NB4 (cell line): ENCODE results near the gene COQ5.

ENCODE experiments used
- MAX ChIP-seq: IDR thresholded peaks from 2 replicates; pipeline ENCODE4 v1.6.1; 2011; ENCODE audit warnings: low read depth, low read length
- MYC ChIP-seq: IDR thresholded peaks from 2 replicates; pipeline ENCODE4 v1.6.1; 2011; ENCODE audit warnings: low read depth, low read length
- POLR2A ChIP-seq: IDR thresholded peaks from 2 replicates; pipeline ENCODE4 v1.6.1; 2011; ENCODE audit warnings: mild to moderate bottlenecking; ENCODE audit not compliant: insufficient read length; ENCODE audit errors: extremely low read depth
- TF ChIP-seq, protein P1 (sequence below): IDR thresholded peaks from one replicate; pipeline ENCODE4 v1.5.1; 2012; ENCODE audit warnings: low read depth, low read length

GRCh38 chr12:120469450-120470149 is 59.4 kb downstream of the COQ5 start, which contains the start of gene SRSF9:
- TF ChIP-seq, protein P1, sequence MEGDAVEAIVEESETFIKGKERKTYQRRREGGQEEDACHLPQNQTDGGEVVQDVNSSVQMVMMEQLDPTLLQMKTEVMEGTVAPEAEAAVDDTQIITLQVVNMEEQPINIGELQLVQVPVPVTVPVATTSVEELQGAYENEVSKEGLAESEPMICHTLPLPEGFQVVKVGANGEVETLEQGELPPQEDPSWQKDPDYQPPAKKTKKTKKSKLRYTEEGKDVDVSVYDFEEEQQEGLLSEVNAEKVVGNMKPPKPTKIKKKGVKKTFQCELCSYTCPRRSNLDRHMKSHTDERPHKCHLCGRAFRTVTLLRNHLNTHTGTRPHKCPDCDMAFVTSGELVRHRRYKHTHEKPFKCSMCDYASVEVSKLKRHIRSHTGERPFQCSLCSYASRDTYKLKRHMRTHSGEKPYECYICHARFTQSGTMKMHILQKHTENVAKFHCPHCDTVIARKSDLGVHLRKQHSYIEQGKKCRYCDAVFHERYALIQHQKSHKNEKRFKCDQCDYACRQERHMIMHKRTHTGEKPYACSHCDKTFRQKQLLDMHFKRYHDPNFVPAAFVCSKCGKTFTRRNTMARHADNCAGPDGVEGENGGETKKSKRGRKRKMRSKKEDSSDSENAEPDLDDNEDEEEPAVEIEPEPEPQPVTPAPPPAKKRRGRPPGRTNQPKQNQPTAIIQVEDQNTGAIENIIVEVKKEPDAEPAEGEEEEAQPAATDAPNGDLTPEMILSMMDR, result peak; percentile 91
- TF ChIP-seq MAX (peak; percentile 74), POLR2A (peak; percentile 92), MYC (peak; percentile 63)
